ENCODE data around the gene LALBA. TPM values are rescaled to one million over a fixed set of nuclear protein-coding genes. Genes with fewer than 3 reads are reported as not detected.

Gene LALBA
- total RNA-seq, 3 donors from 2014 or later = not detected

DNA sequence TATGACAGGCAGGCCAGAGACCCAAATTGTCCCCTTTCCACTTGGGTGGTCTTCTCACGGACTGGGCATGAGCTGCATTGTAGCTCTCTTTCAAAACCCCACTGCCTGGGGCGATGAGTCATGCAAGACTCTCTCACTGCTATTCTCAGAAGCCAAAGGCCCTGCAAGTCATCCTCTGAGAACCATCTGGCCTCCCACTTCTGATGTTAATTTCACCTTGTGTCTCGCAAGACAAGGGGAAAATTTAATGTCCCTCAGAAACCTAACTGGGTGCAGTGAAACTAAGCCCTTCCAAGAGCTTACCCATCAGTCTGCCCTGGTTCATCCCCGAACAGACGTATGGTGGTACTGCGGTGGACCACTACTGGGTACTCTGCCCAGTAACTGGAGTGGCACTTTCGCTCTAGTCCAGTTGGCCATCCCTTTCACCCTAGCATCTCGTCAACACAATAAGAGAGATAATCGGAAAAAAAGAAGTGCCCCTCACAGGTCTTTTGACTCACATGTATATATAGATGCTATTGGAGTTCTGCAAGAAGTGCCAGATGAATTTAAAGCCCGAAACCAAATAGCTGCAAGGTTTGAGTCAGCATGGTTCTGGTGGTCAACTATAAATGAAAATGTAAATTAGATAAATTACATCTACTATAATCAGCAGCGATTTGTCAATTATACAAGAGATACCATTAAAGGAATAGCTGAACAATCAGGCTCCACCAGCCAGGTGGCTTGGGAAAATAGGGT lies 31.3 kb upstream of the LALBA start:
- Histone ChIP-seq H3K9me3 (peaks cover 6% of the 10 kb centered on the region), H3K4me3 (no peak overlapping the region), H3K36me3 (ENCODE audit: low read depth) (no peaks in the 10 kb centered on the region), H3K4me1 (ENCODE audit: low read depth) (no peaks in the 10 kb centered on the region)
- TF ChIP-seq CTCF (IDR thresholded peaks at IDR 0.05) = no peak
- intact Hi-C loops (cut with DNase I, micrococcal nuclease) = no loop called here
- ATAC-seq (no peak), DNase-seq (no peak)

DNA sequence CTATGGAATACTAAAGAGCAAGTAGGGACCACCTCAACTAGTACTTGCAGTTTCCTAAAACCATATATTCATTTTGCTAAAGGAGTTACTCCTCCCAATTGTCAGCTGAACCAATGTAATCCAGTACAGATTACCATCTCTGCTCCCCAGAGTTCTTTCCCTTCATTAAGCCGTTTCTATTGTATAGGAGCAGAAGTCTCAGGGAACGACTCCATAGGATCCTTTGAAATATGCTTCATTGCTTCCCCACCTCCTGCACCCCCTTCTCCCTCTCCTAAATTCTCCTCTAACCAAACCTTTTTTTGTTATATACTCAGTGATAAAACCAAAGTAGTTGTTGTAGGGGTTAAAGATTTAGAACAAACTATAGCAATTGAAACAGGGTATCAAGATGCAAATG lies 30.7 kb upstream of the LALBA start:
- no peaks in the 10 kb centered on the region for H3K9me3 ChIP-seq
- intact Hi-C loops (cut with DNase I, micrococcal nuclease) = no loop called here
- ATAC-seq (no peak), DNase-seq (no peak)
- H3K36me3 ChIP-seq (ENCODE audit: low read depth) = no peaks in the 10 kb centered on the region
- no peaks in the 10 kb centered on the region for H3K4me1 ChIP-seq (ENCODE audit: low read depth)
- H3K4me3 ChIP-seq = no peak overlapping the region
- TF ChIP-seq CTCF (IDR thresholded peaks at IDR 0.05) = no peak

DNA sequence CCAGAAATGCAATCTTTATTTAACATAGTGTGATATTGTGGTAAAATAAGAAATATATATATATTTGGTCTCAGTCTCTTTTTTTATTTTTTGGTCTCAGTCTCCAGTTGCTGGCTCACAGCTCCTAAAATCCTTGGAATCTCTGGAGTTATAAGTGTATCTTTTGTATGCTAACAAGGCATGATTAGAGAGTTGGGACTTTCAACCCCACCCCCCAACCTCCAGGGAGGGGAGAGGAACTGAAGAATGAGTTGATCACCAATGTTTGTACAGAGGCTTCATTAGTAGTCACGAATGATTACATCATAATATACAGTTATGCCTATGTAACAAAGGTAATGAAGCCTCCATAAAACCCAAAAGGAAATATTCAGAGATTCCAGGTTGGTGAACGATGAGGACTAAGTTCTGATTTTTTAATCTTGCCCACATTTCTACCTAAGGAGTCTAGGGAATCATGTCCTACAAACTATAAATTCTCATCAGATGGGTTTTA lies 22.8 kb upstream of the LALBA start:
- H3K36me3 ChIP-seq (ENCODE audit: low read depth) = no peaks in the 10 kb centered on the region
- no peaks in the 10 kb centered on the region for H3K9me3 ChIP-seq
- DNase-seq = no peak
- H3K4me1 ChIP-seq (ENCODE audit: low read depth) = no peaks in the 10 kb centered on the region
- H3K4me3 ChIP-seq = no peak overlapping the region
- no peak for ATAC-seq
- TF ChIP-seq CTCF (IDR thresholded peaks at IDR 0.05) = no peak
- intact Hi-C loops (cut with DNase I, micrococcal nuclease) = no loop called here

DNA sequence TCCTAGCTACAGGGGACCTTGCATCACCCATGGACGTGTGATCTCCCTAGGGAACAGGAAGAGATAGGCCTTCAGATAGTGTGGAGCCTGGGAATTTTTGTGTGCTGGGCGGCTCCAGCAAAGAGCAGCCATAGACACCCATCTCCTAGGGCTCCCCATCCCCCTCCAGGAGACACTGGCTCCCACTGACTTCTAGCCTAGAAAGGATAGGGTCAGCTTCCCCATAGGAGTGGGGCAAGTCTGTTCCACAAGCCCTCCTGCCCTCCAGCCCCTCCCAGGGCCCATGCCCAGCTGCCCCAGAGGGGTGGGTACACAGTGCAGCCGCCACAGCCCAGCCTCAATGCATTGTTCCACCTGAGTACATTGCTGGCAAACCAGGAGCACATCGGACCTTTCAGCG lies 16.5 kb upstream of the LALBA start:
- ATAC-seq = no peak

DNA sequence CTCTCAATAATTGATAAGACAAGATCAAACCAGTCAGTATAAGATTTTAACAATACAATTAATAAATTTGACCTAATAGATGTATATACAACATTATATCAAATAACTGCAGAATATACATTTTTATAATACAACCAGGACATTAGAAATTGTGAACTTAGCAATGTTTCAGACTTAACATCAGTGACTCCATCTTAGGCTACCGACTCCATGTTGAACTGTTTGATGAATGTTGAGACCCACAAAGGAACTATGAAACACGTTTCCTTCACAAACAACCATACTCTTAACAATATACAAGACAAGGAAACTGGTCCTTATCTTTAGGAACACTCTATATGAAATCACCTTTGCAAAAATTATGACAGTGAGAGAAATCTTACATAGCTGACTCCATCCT lies 13.9 kb upstream of the LALBA start:
- no peaks in the 10 kb centered on the region for H3K4me1 ChIP-seq (ENCODE audit: low read depth)
- H3K4me3 ChIP-seq = no peak overlapping the region
- ATAC-seq = no peak
- no peak for DNase-seq
- intact Hi-C loops (cut with DNase I, micrococcal nuclease) = no loop called here
- H3K9me3 ChIP-seq = no peaks in the 10 kb centered on the region
- H3K36me3 ChIP-seq (ENCODE audit: low read depth) = no peaks in the 10 kb centered on the region
- no peak for TF ChIP-seq CTCF (IDR thresholded peaks at IDR 0.05)

More for the DNA sequence above, 16.5 kb upstream of the LALBA start:
- DNase-seq = no peak
- no peaks in the 10 kb centered on the region for H3K36me3 ChIP-seq (ENCODE audit: low read depth)
- no peak overlapping the region for H3K4me3 ChIP-seq
- H3K9me3 ChIP-seq = no peaks in the 10 kb centered on the region
- H3K4me1 ChIP-seq (ENCODE audit: low read depth) = no peaks in the 10 kb centered on the region
- intact Hi-C loops (cut with DNase I, micrococcal nuclease) = no loop called here
- no peak for TF ChIP-seq CTCF (IDR thresholded peaks at IDR 0.05)

Measured in mucosa of descending colon (tissue), 3 donors.